ENCODE results near the gene HEATR5B.

GRCh38 chr2:37000318-37000717 is 83.9 kb downstream of the HEATR5B start:
- TF ChIP-seq CTCF (IDR thresholded peaks at IDR 0.05; ENCODE audit: insufficient read depth, low read length) (no peak), POLR2AphosphoS5 (IDR thresholded peaks at IDR 0.05; ENCODE audit: low read depth) (no peak), REST (IDR thresholded peaks at IDR 0.05; ENCODE audit: insufficient replicate concordance, low read depth) (no peak), GABPA (IDR thresholded peaks at IDR 0.05; ENCODE audit: low read depth) (no peak), SPI1 (IDR thresholded peaks at IDR 0.05; ENCODE audit: borderline replicate concordance, low read depth) (no peak)
